Fibroblast of the conjunctiva (primary cell): ENCODE results near the gene MIGA2.
"Not testable (repeated sequence)": the region's sequence is repeated elsewhere in the genome, so short reads cannot be mapped to it uniquely, and the experiment has no call there.

ENCODE experiments used
- DNase-seq: peaks from one replicate; pipeline ENCODE4 v3.0.0-alpha.2; 2010; ENCODE audit warnings: low read depth

Gene MIGA2

DNA sequence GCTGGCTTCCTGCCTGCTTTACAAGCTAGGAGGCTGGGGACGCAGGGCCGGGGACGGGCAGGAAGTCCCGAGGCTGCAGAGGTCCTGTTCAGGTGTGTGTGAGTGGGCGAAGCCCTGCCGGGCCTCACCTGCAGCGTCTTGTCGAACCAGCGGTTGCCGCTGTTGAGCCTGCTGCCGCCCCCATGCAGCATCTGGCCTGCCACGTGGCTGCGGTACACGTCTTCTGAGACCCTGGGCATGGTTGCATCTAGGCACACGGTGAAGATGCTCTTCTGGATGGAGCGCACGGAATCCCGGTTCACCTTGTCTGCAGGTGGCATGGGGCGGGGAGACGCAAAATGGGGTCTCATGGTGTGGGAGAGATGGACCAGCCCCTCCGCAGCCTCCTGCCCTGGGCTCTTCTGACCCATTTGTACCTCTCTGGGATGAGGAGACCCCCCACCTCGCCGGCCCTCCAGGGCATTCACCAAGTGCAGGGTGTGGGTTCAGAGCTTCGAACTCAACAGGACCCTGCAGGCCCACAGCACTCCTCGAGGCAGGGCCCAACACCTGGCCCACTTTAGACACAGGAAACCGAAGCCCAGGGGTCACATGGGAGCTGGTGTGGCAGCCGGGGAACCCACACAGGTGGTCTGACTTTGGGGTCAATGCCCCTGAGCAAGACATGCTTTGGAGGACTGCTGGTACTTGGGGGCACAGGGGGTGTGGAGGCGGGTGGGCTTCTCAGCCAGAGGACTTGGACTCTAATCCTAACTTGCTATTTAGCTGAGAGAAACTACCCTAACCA, 64.2 kb downstream of the MIGA2 start:
- no peak for DNase-seq

DNA sequence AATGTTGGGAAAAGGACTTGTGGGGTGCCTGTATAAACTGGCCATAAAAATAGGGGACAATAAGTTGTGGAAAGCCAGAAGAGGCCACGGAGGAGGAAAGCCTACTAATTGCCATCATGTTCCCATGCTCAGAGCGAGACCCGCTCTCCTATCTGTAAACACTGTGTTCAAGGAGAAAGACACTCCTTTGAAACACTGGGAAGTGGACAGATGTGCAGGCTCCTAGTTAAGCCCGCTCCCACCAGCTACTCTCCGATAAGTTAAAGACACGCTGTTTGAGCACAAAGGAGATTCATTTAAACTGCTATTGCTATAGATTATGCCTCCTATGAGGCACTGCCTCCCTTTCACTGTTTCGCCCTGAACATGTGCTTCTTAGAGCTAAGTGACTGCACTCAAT, 64.9 kb downstream of the MIGA2 start:
- DNase-seq: no peak

DNA sequence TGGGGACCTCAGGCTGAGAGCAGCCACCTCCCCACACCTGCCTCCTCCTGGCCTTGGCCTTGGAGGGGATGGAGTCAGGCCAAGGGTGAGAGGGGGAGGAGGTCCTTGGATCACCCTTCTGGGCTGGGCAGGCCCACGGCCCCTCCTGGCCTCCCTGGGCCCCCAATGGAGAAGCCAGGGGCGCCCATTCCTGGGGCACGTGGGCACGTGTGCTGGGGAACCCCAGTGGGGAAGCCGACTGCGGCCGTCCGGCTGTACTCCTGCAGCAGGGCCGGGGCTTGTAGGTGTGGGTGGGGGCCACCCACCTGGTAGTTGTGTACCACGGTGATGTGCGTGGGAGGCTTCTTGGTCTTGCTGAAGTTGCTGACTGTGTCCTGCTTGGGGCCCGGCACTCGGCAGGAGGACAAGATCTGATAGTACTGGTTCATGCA, 65.7 kb downstream of the MIGA2 start:
- no peak for DNase-seq

DNA sequence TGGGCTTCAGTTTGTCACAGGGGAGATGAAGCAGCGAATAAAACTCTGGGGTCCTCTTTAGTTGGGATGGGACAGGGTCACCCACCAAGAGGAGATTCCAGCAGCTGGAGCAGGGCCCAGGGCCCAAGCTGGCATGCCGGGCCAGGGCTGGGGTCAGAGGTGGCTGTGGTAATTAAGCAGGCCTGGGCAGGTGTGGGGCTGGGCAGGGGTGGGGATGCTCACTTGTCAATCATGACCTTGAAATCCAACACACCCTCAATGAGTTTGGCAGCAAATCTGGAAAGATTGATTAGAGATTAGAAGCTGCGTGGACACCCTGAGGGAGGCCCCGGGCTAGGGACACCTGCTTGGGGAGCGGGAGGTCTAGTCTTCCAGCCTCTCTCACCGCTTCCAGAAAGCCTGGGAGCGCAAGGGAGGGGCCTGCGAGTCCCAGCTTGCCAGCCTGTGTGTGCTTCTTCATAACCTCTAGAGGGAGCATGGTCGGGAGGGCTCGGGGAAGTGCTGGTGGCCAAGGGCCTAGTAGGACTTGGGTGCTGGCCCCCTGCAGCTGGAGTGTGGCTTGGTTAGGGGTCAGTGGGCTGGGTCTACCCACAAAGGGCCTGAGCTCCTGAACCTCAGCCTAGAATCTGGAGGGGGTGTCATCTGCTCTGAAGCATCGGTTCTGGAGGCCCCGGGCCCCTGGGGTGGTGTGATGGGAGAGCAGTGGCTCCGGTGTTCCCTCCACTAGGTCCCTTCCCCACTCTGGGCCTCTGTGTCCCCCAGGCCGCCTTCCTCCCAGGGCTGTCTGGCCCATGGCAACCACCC, 66.6 kb downstream of the MIGA2 start:
- DNase-seq: no peak

DNA sequence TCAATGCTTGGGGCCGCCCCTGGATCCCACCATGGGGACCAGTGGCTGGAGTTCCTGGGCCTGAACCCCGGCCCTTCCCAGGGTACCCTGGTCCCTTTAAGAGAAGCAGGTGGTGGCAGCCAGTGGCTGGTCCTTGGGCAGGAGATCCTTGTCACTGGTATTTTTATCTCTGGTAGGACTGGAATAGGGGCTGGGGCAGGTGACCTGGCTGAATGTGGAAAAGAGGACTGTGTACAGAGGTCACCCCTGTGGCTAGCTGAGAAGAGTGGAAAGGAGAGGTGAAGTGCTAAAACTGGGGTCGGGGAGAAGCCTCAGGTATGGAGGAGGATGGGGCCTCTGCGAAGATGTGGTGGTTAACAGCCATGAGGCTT, 67.2 kb downstream of the MIGA2 start:
- no peak for DNase-seq

DNA sequence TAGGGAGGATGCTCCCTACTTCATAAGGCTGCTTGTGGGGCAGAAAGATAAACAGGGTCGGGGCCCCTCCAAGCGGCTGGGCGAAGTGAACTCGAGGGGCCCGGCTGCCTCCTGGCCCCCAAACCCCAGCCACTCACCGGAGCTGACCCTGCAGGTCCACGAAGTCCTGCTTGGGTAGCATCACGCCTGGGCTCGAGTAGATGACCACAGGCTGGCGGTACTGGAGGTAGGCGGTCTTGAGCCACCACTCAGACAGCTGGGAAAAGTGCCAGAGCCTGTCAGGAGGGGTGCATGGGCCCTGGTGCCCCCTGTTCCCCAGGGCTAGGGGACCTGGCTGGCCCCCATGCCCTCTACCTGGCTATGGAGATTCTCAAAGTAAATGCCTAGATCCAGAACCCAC, 67.6 kb downstream of the MIGA2 start:
- no peak for DNase-seq

DNA sequence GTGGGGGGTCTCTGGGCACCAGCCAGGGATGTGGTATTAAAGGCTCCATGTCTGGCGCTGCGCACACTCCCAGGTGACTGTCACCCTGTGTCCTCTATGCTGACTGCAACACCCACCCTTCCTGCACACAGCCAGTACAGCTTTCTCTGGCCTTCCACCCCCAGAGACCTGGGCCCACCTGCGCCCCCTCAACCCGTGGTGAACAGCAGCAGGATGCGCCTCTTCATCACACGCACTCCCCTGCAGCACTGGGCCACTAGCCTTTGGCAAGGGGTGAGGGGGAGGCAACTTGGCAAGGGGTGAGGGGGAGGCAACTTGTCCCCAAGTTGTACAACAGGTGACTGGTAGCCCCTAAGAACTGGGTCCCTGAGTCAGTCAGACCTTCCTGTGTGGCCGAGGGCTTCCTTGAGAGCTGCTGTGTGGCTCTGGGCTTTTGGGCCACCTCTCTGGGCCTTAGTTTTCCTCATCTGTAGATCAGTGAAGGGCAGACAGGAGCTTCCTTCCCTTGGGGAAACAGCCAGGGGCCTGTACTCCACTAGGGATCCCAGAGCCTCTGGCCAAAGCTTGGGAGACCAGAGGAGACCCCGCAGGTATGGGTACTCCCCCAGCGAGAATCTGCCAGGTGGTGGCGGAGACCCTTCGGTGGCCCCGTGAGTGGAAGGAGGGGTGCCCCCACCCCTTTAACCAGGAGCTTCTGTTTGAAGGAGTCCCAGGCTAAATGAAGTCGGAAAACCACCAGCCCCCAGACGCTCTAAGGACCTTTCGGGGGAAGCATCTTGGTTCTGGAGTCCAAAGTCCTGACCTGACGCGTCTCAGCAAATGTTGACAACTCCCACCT, 69.7 kb downstream of the MIGA2 start:
- DNase-seq: no peak

DNA sequence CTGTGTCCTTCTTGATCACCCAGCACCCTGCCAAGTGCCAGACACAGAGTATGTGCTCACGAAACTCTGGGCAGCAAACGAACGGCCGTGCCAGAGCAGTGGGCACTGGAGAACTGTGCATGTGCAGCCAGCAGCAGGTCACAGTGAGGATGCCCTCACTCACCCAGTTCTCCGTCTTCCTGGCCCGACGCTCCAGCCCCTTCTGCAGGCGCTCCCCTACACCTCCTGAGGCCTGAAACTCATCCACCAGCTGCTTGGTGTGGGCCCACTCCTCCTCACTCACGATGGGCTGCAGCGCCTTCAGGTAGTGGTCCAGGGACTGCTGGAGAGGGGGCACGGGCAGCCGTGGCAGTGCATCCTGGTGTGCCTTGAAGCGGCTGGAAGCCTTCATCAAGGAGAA, 71.2 kb downstream of the MIGA2 start:
- DNase-seq: no peak

DNA sequence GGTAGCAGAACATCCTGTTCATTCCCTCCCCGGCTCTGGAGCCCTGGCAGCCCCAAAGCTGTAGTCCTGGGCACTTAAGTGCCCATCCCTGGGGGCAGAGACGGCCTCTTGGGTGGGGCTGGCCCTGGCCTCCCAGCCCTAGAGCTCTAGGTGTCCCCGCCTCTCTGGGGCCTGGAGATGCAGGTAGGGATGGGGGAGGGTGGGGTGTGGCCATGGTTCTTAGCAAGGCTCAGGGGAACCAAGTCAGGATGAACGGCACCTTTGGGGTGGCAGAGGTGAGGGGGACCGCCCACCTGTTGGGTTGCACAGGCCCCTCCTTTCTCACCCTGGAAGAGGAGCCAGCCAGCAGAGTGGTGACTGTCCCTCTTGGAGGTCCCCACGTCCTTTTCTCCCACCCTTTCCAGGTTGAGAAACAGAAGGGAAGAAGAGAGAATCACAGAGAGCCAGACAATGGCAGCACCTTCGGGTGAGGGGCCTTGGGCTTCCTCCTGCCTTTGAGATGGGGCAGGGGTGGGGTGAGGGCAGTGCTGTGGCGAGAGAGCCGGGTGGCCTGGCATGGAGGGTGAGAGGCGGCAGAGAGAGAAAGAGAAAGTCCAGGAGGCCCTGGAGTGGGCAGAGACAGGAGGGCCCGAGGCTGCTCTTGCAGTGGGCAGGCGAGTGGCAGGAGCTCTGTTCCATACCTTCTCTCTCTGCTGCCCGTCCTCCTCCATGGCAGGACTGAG, 71.8 kb downstream of the MIGA2 start:
- DNase-seq: no peak

DNA sequence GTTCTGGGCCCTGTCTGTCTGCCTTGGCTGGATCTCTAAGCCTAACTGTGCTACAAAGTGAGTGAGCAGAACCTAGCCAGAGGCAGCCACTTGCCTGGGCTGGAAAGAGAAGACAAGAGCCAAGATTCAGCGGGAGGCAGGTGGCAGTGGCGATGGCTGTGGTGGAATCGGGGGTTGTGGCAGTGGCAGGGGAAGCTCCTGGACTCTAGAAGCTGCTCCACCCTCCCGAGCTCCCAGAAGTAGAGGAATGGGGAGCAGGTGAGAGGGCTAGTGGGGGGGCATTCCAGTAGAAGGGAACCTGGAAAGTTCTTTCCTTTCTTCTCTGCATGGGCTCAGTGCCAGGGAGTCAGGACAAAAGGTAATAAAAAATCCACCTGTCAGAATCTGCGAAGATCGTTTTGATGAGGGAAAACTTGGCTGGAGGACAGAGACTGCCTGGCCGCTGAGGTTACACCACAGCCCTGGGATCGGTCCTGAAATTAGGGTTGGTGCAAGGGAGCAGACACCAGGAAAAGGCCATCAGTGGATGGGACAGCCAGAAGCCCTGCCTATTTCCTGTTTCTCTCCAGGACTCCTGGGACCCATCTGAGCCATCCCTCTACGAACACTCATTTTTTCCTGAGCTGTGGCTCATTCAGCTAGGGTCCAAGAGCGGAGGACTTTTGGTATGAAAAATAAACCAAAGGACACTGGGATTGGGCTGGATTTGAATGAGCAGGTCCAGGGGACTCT, 72.5 kb downstream of the MIGA2 start:
- DNase-seq: no peak

DNA sequence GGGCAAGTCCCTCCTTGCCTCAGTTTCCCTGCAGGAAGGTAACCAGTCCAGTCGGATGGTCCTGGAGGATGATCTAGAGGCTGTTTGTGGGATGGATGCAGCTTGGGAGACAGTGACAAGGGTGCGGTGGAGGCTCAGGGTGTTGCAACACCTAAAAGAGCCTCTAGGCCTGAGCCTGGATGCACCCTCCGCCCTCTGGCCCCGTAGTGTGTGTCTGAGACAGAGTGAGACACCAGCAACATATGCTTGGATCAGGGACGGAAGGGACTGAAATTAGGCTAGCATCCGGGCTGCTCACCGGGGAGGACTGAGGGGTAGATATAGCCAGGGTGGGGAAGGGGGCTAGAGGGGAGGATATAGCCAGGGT, 73.1 kb downstream of the MIGA2 start:
- DNase-seq: no peak

DNA sequence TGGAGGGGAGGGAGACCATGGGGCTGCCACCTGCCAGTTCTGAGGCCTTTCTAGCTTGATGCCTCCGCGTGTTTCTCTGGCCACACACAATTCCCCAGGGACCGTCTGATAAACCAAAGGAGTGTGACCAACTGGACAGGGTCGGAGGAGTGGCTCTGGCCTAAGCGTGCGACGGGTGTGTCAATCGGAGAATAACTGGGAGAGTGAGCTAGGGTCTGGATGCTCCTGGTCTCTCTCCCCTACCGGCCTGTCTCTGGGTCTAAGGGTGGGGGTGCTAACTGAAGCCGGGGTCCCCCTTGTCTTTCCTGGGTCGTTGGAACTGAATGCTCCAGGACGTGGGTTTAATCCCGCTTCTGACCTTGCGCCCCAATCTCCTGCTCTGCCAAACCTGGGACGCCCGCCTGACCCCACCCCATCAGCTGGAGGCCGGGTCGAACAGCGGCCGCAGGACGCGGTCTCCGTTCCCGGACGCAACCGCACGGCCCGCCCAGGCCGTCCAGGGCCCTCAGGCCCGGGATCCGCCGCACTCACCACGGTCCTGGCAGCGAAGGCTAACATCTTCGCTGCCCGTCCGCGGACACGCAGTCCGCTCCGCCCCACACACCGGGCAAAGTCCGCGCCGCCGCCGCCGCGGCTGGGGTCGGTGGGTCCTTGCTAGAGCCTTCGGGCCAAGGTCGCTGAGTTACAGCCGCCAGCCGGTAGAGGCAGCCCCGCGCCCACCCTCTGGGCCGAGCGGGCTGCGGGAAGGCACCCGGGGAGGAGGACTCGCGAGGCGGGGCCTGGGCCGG, 73.7 kb downstream of the MIGA2 start:
- no peak for DNase-seq

DNA sequence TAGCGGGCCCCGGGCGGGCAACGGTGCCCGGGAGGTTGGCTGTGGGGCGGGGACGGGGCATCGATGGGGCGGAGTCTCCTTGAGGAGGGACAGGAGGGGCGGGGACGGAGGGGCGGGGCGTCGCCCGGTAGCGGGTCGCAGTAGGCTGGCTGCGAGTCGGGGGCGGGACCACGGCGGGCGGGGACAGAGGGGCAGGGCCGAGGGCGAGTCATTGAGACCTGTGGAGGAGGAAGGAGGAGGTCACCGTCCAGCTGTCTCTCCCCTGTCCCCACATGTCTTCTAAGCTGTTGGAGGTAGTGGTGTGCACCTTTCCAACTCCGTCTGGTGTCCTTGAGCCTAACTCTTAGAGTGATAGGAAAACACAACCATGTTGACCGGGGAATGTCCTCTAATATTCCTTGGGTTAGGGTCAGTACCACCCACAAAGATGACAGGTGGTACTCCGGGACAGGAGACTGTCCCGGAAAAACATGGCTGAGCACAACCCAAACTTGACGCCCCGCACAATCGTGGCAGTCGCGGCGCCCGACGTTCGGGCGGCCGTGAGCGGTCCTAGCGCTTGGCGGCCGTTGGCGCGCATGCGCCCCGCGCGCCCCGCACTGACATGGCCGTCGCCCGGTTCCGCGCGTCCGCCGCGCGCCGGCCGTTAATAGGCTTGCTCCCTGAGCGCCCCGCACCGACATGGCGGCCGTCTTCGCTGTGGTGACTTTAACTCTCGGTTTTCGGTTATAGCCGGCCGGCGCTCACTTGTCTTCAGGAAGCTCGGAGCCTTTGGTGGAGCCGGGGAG, 74.5 kb downstream of the MIGA2 start, which contains the start of the genes CRAT and PTPA:
CRAT (minus strand) TSS at position 54 of the 788 bp plus-strand sequence. CDS start 284 bp downstream, outside the sequence.
PTPA (plus strand) TSS at position 676 of the 788 bp plus-strand sequence. CDS start 186 bp downstream, outside the sequence.
- DNase-seq: peak; percentile 92

DNA sequence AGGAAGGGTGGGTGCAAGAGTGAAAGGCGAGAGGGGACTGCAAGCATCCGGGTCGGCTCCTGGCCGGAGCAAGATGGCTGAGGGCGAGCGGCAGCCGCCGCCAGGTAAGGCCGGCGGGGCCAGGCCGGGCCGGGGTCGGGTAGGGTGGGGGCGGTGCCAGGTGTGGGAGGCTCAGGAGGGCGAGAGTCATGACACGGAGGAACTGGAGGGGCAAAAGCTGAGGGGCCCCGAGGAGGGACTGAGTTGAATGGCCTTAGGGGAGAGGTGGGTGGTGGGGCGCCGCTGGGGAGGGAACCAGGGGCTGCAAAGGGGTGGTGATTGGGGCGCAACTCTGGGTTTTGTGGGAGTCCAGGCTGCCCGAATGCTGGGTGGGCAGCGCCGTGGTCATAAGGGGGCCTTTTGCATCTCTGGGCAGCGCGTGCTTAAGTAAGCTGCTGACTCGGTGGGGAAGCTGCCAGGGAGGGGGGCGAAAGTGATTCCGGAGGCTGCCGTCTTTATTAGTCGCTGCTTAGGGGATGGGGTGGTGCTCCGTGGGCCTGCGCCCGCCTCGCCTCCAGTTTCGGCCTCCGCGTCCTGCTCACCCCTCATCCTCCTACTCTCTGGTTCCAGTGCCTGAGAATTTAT, 75.2 kb downstream of the MIGA2 start:
- no peak for DNase-seq

DNA sequence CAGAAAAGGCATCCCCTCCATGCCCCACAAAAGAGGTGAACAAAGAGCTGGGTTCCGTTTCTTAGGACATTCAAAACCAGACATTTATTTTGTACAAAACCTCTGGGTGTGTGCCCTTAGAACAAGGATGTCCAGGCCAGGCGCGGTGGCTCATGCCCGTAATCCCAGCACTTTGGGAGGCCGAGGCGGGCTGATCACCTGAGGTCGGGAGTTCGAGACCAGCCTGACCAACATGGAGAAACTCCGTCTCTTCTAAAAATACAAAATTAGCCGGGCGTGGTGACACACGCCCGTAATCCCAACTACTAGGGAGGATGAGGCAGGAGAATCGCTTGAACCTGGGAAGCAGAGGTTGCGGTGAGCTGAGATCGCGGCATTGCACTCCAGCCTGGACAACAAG, 76.1 kb downstream of the MIGA2 start:
- not testable (repeated sequence) for DNase-seq

DNA sequence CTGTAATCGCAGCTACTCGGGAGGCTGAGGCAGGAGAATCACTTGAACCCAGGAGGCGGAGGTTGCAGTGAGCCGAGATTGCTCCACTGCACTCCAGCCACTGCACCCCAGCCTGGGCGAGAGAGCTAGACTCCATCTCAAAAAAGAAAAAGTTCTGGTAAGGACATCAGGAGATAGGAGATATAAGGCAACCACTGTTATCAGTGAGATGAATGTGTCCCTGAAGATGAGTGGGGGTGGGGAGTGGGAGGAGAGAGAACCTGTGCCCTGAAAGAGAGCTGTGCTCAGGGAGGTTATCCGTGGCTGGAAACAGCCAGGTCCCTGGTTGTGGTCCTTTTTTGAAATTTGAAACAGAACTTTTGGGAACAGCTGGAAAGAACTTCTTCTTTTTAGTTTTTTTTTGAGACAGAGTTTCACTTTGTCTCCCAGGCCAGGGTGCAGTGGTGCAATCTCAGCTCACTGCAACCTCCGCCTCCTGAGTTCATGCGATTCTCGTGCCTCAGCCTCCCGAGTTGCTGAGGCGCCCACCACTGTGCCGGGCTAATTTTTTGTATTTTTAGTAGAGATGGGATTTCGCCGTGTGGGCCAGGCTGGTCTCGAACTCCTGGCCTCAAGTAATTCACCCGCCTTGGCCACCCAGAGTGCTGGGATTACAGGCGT, 77.3 kb downstream of the MIGA2 start:
- no peak for DNase-seq

DNA sequence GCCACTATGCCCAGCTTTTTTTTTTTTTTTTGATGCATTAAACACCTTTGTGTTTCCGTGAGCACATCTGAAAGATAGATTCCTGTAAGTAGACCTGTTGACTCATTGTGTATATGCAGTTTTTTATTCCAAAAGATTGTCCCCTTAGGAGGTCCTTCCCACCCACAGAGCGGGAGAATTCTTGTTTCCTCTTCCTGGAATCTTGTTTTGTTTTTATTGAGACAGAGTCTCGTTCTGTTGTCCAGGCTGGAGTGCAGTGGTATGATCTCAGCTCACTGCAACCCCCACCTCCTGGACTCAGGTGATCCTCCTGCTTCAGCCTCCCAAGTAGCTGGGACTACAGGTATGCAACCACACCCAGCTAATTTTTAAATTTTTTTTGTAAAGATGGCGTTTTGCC, 82.4 kb downstream of the MIGA2 start:
- DNase-seq: no peak

DNA sequence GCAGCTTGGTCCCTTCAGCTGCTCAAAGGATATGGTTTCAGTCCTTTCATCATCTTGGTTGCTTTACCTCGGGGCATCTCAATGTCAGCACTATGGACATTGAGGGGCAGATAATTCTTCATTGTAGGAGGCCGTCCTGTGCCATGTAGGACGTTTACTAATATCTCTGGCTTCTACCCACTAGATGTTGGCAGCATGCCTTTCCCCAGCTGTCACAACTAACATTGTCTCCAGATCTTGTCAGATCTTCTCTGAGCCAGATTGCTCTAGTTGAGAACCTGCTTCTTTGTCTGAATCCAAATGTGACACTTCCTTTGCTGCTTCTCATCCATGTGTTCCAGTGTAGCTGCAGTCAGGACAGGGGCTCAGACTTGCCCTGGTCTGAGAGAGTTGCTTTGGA, 85.1 kb downstream of the MIGA2 start:
- no peak for DNase-seq
